ENCODE measurements around the gene RICTOR.
A peak's percentile ranks its signal among the peaks of the same experiment; 100 is the strongest.
"Not testable (repeated sequence)": the region's sequence is repeated elsewhere in the genome, so short reads cannot be mapped to it uniquely, and the experiment has no call there.

The RICTOR gene

DNA sequence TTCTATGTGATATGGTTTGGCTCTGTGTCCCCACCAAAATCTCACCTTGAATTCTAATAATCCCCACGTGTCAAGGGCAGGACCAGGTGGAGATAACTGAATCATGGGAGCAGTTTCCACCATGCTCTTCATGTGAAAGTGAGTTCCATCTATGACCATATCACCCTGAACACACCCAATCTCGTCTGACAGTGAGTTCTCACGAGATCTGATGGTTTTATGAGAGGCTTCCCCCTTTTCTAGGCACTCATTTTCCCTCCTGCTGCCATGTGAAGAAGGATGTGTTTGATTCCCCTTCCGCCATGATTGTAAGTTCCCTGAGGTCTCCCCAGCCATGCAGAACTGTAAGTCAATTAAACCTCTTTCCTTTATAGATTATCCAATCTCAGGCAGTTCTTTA is 64.2 kb downstream of the RICTOR start:
- DNase-seq (ENCODE audit: low read depth in 2 of 2) = no peak

DNA sequence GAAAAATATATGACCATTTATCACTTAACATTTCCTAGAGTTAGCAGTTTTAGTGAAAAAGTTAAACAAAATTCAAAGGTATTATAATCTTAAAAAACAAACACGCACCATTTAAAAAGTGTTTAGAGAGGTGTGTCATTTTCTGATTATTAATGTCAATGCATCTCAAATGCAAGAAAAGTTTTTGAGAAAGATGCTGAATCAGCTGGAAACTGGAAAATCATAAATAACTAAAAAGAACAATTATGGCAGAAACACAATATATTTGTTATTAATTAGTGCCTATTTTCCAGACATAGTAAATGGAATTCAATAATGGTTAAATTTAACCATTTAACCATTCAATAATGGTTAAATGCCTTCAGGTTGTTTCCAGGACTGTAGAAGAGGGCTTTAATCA is 64.9 kb downstream of the RICTOR start:
- DNase-seq (ENCODE audit: low read depth in 2 of 2) = no peak

DNA sequence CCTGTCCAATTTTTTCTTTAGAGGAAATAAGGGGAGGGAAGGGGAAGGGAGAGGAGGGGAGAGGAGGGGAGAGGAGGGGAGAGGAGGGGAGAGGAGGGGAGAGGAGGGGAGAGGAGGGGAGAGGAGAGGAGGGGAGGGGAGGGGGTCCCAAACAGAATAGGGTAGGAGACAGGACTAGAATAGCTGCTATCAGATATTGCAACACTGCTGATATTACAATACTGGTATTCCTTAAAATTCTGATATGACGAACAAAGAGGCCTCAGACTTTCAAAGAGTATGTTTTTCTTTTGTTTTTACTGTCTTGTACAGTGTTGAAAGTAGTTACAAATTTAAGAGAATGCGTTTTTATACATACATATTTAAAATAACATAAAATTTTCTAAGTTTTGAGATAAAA is 67.5 kb downstream of the RICTOR start:
- DNase-seq (ENCODE audit: low read depth in 2 of 2) = no peak

DNA sequence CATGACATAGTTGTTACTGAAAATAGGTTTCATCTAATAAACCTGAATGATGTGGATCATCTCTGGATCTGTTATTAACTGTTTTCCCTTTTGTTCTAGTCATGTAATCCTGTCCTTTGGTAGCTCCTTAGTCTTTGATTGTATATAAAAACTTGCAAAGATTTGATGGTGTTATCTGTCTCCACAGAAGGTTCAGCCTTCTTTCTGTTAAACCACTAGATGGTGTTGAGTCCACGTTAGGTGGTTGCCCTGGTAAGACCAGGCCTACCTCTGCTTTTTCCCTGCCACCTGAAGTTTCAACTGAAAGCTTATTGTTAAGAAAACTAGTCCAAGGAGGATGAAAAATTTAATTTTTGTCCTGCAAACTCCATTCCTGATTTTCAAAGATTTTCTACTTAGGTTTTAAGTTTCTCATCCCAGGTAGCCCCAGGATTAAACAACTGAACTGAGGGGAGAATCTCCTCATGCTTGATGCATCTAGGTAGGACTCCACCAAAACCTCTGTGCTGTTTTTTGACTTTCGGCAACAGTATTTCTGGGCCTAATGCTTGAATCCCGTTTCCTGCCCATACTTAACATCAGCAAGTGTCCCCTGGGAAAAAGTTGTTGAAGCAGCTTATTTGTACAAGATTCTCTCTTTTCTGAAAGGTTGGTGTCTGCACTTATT is 68.5 kb downstream of the RICTOR start:
- DNase-seq (ENCODE audit: low read depth in 2 of 2) = no peak

DNA sequence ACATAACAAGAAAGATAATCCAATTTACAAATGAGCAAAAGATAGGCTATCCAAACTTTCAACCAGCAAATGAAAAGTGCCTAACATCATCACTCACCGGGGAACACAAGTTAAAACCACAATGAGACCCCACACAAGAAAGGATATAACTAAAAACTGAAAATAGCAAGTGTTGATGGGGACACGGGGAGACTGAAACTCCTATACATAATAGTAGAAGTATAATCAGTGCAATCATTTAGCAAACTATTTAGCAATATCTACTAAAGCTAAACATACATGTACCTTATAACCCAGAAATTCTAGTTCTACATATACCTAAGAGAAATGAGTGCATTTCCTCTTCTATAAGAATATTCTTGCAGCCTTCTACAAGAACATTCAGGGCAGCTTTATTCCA is 72.5 kb downstream of the RICTOR start:
- no peak for DNase-seq (ENCODE audit: low read depth in 2 of 2)

DNA sequence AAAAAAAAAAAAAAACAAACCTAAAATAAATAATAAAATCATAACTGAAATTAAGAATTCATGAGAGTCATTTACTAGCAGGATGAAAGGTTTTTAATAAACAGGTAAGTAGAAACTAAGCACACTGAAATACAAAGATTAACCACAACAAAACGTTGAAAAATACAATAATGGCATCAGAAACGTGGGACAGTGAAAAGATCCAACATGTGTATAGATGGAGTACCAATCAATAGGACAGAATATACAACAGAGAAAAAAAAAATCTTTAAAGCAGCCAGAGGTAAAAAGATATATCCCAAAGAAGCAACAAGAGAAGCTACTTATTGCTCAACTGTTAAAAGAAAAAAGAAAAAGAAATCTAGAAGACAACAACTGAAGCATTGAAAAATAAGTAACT is 75.2 kb downstream of the RICTOR start:
- no peak for DNase-seq (ENCODE audit: low read depth in 2 of 2)

DNA sequence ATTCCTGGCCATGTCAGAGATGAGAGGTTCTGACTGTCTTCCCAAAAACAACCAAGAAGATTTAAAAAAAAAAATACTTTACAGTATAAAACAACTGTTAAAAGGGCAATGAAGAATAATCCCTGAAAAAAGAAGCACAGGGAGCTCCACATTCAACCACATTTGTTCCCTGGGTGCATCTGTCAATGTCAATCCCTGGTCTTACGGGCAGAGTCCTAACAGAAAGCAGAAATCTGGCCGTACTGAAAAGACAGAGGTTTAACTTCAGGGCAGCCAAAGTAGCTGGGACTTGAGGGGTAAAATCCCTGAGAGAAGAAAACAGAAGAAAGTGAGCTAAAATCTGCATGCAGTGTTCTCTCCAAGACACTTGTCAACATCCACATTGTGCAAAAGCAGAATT is 76.6 kb downstream of the RICTOR start:
- no peak for DNase-seq (ENCODE audit: low read depth in 2 of 2)

DNA sequence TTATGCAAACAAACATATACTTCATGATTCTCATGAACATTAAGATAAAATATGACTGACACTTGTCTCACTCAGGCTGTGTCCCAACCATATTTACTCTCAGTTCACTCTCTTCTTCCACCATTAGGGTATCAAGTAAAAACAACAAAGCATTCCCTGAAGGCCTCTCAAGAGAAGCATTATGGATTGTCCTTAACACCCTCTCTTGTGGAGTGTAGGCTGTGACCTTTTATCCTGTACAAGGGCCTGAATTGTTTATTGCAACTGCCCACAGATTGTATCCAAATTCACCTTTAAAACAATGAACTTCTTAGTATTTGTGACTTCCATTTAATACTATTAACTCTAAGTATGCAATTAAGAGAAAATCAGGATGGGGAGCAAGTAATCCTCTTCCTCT is 78.1 kb downstream of the RICTOR start:
- no peak for DNase-seq (ENCODE audit: low read depth in 2 of 2)

DNA sequence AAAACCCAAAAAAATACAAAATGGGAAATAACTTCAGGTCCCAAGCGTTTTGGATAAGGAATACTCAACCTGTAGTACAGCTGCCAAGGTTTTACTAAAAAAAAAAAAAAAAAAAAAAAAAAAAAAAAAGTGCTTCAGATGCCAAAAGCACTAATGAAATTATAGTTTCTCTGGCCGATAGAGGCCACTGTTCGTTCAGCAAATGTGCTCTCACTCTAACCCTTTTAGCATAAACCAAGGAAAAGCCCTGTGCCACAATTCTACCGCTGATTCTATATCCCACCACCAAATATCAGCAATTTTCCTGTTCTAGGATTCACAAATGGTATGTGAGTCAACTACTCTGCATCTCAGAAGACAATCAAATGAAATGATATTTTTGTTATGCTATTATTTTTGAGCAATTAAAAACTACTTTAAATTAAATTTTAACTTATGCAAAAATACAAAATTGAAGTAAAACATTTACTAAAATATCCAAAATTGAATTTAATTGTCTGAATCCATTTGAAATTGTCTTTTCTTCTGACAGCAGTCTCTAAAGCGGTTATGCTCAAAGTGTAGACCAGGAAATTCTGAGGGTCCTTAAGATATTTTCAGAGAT is 79.8 kb downstream of the RICTOR start:
- peak in 1 of 2 donors; percentile 2 for DNase-seq (ENCODE audit: low read depth in 2 of 2)

DNA sequence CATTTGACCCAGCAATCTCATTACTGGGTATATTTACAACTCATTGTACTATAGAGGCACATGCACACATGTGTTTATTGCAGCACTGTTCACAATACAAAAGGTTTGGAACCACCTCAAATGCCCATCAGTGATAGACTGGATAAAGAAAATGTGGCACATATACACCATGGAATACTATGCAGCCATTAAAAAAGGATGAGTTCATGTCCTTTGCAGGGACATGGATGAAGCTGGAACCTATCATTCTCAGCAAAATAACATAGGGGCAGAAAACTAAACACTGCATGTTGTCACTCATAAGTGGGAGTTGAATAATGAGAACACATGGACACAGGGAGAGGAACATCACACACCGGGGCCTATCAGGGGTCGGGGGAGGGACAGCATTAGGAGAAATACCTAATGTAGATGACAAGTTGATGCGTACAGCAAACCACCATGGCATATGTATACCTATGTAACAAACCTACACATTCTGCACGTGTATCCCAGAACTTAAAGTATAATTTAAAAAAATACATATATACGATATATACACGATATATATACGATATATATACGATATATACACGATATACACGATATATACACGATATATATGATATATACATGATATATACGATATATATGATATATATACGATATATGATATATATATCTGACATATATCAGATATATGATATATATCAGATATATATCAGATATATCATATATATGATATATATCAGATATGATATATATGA is 84.1 kb downstream of the RICTOR start:
- not testable (repeated sequence) for DNase-seq (ENCODE audit: low read depth in 2 of 2)

DNA sequence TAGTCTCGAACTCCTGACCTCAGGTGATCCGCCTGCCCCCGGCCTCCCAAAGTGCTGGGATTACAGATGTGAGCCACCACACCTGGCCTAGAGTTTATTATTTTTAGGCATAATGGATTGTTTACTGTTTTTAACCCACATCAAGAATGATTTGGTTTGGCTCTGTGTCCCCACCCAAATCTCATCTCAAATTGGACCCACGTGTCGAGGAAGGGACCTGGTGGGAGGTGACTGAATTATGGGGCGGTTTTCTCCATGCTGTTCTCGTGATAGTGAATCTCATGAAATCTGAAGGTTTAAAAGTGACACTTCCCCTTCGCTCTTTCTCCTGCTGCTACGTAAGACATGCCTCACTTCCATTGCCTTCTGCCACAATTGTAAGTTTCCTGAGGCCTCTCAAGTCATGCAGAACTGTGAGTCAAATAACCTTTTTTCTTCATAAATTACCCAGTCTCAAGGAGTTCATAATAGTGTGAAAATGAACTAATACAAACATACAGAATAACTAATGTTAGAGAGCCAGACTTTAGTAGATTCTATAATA is 88.2 kb downstream of the RICTOR start:
- DNase-seq (ENCODE audit: low read depth in 2 of 2) = no peak

DNA sequence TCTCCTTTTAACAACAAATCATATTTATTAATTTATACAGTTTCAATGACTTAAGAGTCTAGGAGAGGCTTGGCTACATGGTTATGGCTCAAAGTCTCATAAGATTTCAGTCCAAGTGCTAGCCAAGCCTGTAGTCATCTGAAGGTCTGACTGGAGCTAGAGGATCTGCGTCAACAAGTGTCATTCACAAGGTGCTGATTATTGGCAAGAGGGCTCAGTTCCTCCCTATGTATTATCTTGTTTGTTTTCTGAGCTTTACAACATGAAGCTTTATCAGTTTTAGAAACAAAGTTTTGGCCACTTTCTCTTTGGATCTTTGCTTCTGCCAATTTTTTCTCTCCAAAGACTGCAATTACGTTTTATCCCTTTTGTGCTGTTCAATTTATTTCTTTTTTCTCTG is 94.7 kb downstream of the RICTOR start:
- DNase-seq (ENCODE audit: low read depth in 2 of 2) = no peak

DNA sequence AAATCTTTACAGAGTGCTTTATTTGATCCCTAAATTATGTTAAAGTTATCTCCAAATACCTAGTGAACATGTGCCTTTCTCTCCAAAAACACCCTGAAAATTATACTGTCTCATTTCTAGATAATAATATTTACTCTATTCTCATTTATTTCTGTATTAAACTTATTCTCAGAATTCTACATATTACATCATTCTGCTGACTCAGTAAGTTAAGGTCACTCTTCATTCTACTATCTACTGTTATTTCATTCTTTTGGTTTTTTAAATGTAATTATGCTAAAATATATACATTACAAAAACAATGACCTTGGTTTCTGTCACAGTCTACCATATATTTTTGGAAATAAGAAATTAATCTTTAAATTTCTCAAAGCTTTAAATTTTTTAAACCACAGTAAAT is 96.2 kb downstream of the RICTOR start:
- no peak for DNase-seq (ENCODE audit: low read depth in 2 of 2)

DNA sequence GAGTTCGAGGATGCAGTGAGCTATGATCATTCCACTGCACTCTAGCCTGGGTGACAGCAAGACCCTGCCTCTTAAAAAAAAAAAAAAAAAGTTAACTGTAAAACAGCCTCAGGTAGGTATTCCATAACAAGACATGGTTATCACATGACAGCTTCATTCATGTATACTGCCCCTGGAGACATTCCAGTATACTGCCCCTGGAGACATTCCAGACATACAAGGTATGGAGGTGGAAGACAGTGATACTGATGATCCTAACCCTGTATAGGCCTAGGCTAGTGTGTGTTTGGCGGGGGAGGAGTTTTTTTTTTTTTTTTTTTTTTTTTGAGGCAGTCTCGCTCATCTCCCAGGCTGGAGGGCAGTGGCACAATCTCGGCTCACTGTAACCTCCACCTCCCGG is 105.5 kb downstream of the RICTOR start:
- no peak for DNase-seq (ENCODE audit: low read depth in 2 of 2)

DNA sequence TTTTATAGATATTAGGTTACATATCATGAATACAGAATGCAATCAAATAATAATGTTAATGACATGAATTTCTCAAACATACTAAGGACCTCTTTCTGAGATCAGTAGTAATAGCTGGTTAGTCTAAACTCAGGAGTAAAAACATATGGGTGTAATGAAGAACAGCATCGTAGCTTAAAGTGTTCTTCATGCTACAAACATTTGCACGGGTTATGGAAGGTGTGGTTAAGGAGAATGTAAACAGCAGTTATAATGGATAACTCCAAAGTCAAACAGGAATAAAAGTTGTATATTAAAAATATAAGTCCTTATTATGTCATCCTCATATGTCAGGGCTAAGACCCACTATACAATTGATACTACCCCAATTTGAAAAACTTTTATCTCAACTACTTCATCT is 112.5 kb downstream of the RICTOR start:
- DNase-seq (ENCODE audit: low read depth in 2 of 2) = no peak

DNA sequence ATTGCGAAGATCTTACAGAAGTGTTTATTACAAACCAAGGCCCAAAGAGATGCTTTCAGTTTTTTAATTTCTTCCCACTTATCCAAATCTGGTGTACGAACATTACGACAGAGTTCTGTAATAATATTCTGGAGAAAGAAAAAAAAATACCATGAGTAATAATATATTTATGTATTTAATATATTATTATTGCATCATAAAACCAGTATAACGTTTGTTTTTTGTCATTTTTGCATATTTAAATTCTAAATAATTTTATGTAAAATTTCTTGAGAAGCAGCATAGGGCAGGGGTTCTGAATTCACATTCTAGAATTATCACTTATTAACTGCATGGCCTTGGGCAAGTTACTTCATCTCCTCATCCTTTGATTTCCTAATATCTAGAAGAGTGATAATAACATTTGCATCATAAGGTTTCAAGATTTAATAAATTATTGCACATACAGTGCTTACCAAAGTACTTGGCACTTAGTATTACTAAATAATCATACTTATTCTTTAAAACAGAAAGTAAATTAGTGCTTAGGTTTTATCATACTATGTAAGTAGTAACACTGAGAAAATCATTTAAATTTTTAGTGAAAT is 120.7 kb downstream of the RICTOR start:
- DNase-seq (ENCODE audit: low read depth in 2 of 2) = no peak

DNA sequence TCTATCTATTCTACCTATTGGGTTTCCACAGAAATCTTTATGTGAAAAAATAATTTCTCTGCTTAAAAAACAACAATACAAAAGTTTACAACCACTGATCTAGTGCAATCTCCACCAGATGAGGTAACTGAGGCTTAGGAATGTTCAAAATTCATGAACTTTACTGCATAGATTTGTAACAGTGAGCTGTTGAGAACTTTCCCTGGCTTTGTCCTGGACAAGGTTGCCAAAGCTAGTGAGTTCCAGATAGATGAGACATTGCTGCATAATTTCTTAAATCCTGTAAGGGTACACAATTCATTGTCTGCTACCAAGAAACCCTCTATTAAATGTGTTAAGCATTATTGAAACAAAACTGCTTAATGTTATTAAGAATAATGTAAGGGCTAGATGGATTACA is 125.7 kb downstream of the RICTOR start:
- no peak for DNase-seq (ENCODE audit: low read depth in 2 of 2)

DNA sequence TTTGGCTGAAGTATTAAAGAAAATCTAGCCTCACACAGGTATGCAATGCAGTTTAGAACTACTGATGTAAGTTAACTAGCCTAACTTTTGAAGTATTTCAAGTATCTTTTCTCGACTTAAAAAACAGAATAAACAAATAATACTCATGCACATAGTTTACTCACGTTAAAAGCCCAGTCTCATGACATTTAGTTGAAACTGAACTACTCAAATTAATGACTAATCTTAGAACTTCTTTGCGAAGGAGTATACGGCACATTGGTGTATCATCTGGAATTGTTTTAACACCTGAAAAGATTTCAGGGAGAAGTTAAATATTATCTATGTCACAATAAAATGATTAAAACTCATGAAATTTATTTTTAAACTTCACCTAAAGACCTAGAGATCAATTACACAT is 129.9 kb downstream of the RICTOR start:
- no peak for DNase-seq (ENCODE audit: low read depth in 2 of 2)

DNA sequence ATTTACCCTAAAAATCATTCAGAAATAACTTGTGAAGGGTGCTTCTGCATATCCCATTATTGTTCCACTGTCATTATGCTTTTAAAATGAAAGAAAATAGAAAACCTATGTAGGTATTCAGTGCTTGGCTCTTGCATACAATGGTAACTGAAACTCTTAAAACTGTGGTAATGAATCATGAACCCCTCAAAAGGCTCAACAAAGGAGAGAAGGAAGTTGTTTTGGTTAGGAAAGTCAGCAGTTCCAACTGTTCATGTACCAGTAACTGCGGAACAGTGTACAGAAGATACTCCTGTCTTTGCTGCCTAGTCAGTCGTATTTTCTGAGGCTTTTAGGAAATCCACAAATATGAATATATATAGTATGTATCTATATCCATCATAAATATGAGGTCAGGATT is 132.3 kb downstream of the RICTOR start:
- DNase-seq (ENCODE audit: low read depth in 2 of 2) = no peak

DNA sequence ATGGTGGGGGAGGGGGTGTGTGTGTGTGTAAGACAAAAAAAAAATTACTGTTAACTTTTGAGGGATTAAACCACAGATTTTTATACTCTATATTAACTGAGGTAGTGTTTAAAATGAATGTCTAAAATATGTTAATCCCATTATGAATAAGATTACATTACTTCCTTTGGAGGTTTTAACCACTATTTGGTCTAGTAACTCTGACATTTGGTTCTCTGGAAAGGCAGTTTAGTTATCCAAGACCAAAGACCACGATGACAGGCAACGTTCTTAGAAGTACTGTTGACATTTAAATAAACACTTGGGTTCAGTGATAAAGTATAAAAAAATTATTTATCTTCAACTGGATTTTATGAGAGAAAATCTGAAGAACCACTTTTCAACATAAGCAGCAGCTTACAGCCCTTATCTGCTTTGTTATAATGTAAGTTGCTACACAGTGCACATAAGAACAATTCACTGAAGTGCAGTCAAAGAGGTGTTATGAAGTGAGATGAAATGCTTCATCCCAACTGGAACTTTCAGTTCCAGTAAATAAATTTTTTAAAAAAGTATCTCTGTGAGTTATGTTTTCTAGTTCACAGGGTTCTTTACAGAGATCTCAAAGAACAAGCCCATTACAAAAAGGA is 133.9 kb downstream of the RICTOR start:
- DNase-seq (ENCODE audit: low read depth in 2 of 2) = no peak

DNA sequence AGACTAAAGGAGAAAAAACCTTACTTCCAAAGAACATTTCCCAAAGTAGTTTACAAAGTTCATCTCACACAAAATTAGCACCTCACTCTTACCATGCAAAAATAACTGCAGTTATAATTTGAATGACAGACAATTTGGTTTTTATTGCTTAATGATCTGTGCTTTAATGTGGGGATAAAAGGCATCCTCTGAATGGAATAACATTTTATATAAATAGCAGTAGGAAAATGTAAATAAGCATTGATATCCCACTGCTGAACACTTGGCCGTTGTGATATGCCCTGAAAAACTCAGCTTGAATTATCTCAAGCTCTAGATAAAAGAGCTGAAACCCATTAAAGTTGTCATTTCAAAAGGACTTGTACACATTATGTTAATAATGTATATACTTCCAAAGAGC is 135.2 kb downstream of the RICTOR start:
- DNase-seq (ENCODE audit: low read depth in 2 of 2) = no peak

DNA sequence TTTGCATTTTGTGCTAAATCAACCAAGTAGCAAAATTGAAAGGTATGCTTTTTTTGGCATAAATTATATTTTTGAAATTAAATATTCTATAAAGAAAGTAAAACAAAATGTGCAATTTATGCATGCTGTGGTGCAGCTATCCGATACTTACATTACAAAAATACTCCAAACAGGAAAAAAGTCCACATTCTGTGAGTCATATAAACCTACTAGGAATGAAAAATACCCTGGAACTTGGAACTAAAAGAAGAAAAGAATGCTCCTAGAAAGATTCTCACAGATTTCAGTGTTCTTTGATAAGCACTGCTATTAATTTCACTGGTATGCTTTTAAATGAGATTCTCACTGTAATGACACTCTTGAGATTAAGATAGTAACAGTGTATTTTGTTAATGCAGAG is 135.8 kb downstream of the RICTOR start:
- no peak for DNase-seq (ENCODE audit: low read depth in 2 of 2)

All from stimulated activated CD8-positive, alpha-beta memory T cell treated with anti-CD3 and anti-CD28 coated beads, Interleukin-15, amount 100 ng/mL, for 48 hours (primary cell).